AG20443 (cell line): ENCODE measurements around the gene GFPT1.
"Not testable (repeated sequence)": the region's sequence is repeated elsewhere in the genome, so short reads cannot be mapped to it uniquely, and the experiment has no call there.

Experiments
- DNase-seq: peaks from one replicate; pipeline ENCODE4 v3.0.0; 2012; ENCODE audit warnings: low spot score, mixed read lengths

GFPT1 gene

GRCh38 chr2:69386789-69387734, at the start of gene GFPT1:
TSS of gene GFPT1 (minus strand) at chr2:69387227. CDS start at chr2:69387071, 156 bp downstream.
- peak; percentile 98 for DNase-seq

GRCh38 chr2:69436596-69436937, 49.5 kb upstream of the GFPT1 start:
- DNase-seq = no peak

- DNase-seq = no peak
Measured at GRCh38 chr2:69434753-69435152, 47.7 kb upstream of the GFPT1 start.

GRCh38 chr2:69429491-69430183, 42.6 kb upstream of the GFPT1 start:
- no peak for DNase-seq

- DNase-seq = no peak
Measured at GRCh38 chr2:69428981-69429380, 42.0 kb upstream of the GFPT1 start.

- no peak for DNase-seq
Measured at GRCh38 chr2:69424419-69424818, 37.4 kb upstream of the GFPT1 start.

GRCh38 chr2:69422198-69422597, 35.2 kb upstream of the GFPT1 start:
- DNase-seq = no peak

GRCh38 chr2:69419111-69419510, 32.1 kb upstream of the GFPT1 start:
- DNase-seq = not testable (repeated sequence)

GRCh38 chr2:69416147-69416546, 29.1 kb upstream of the GFPT1 start:
- DNase-seq = no peak

GRCh38 chr2:69411120-69411519, 24.1 kb upstream of the GFPT1 start:
- no peak for DNase-seq

- no peak for DNase-seq
Measured at GRCh38 chr2:69405306-69405705, 18.3 kb upstream of the GFPT1 start.

GRCh38 chr2:69400121-69400520, 13.1 kb upstream of the GFPT1 start:
- DNase-seq = no peak

- DNase-seq = no peak
Measured at GRCh38 chr2:69397234-69397633, 10.2 kb upstream of the GFPT1 start.

- DNase-seq = no peak
Measured at GRCh38 chr2:69395866-69396265, 8.8 kb upstream of the GFPT1 start.

- DNase-seq = no peak
Measured at GRCh38 chr2:69393963-69394362, 6.9 kb upstream of the GFPT1 start.

- DNase-seq = no peak
Measured at GRCh38 chr2:69390471-69390870, 3.4 kb upstream of the GFPT1 start.

- DNase-seq = peak; percentile 21
Measured at GRCh38 chr2:69390001-69390400, 3.0 kb upstream of the GFPT1 start.

- no peak for DNase-seq
Measured at GRCh38 chr2:69389271-69389670, 2.2 kb upstream of the GFPT1 start.

GRCh38 chr2:69387770-69388481, 899 bp upstream of the GFPT1 start:
- DNase-seq = no peak

GRCh38 chr2:69386360-69386759, 667 bp downstream of the GFPT1 start:
- no peak for DNase-seq

- no peak for DNase-seq
Measured at GRCh38 chr2:69385443-69386151, 1.4 kb downstream of the GFPT1 start.

- DNase-seq = no peak
Measured at GRCh38 chr2:69384618-69385081, 2.4 kb downstream of the GFPT1 start.
